Body of pancreas (tissue), 4 donors: ENCODE data around the gene NOL9. TPM values are rescaled to one million over a fixed set of nuclear protein-coding genes. Genes with fewer than 3 reads are reported as not detected.

Experiments
- ATAC-seq: fragments of 150-250 bp; one replicate; pipeline ENCODE4 v1.9.1; 2016
- DNase-seq, 4 donors: peaks; one replicate each; pipeline ENCODE4 v3.0.0-alpha.2; 2019
- H3K27ac ChIP-seq, 4 donors: fragments of 200-600 bp; sonication (generic); 1 replicate in 3 of 4; 2 replicates in 1 of 4; pipeline versions ENCODE4 v1.5.1 to v1.6.1; 2016 to 2019; ENCODE audit warnings: mild to moderate bottlenecking in 1 of 4, mixed read lengths in 1 of 4, moderate library complexity in 1 of 4
- H3K27me3 ChIP-seq, 2 donors: fragments of 200-600 bp; sonication (generic); one replicate each; pipeline ENCODE4 v1.6.0; 2016; ENCODE audit warnings: mild to moderate bottlenecking in 1 of 2
- H3K36me3 ChIP-seq, 2 donors: fragments of 200-600 bp; sonication (generic); replicated peaks in 1 of 2; 2 replicates each; pipeline ENCODE4 v1.5.1; 2016; ENCODE audit warnings: low read depth in 2 of 2; ENCODE audit not compliant: insufficient read depth in 1 of 2
- H3K4me1 ChIP-seq: fragments of 200-600 bp; sonication (generic); one replicate; pipeline ENCODE4 v1.6.0; 2016
- H3K4me3 ChIP-seq, 2 donors: fragments of 200-600 bp; sonication (generic); 1 replicate in 1 of 2; 2 replicates in 1 of 2; pipeline ENCODE4 v1.5.1; 2016 to 2019
- H3K9me3 ChIP-seq, 3 donors: fragments of 200-600 bp; sonication (generic); 1 replicate in 2 of 3; 2 replicates in 1 of 3; pipeline ENCODE4 v1.5.1; 2016
- POLR2A ChIP-seq, 3 donors: fragments of 450-650 bp; IDR thresholded peaks; one replicate each; pipeline ENCODE4 v1.6.1; 2016; ENCODE audit warnings: antibody characterized with exemption in 3 of 3, mild to moderate bottlenecking in 2 of 3
- WGBS, 2 donors: methylation state at CpG; one replicate each; pipeline ENCODE4 v1.1.5; 2017; 5-methylcytosine and 5-hydroxymethylcytosine counted together
- intact Hi-C: fragments of 100-400 bp; cut with DNase I; formaldehyde crosslinking; loops from one replicate; pipeline ENCODE4 v1.15.1; 2023
- total RNA-seq, 2 donors: library from RNA; depleted of rRNA; stranded (reverse); fragments of >200 nt; gene quantifications; one replicate each; pipeline ENCODE4 v1.1.0, GENCODE V29; 2016
- TF ChIP-seq, protein P1 (sequence below), 7 experiments: fragments of 450-650 bp in 4 of 7; fragments of 200-600 bp in 3 of 7; sonication (generic) in 3 of 7; IDR thresholded peaks; one replicate each; pipeline ENCODE4 v1.5.1; 2016 to 2019; ENCODE audit warnings: antibody characterized with exemption in 7 of 7

The NOL9 gene
- total RNA-seq, 2 donors from 2014 or later = 13.7 to 27.4 TPM

- Histone ChIP-seq H3K4me1 (peaks cover 42% of the 10 kb centered on the region), H3K4me3 (no peak overlapping the region), H3K36me3 (peaks cover 10 to 43% of the 10 kb centered on the region in 2 donors), H3K9me3 (no peaks in the 10 kb centered on the region), H3K27ac (no peak overlapping the region), H3K27me3 (no peaks in the 10 kb centered on the region)
- no peak for ATAC-seq
- TF ChIP-seq POLR2A (IDR thresholded peaks at IDR 0.05) = no peak
- TF ChIP-seq, protein P1, sequence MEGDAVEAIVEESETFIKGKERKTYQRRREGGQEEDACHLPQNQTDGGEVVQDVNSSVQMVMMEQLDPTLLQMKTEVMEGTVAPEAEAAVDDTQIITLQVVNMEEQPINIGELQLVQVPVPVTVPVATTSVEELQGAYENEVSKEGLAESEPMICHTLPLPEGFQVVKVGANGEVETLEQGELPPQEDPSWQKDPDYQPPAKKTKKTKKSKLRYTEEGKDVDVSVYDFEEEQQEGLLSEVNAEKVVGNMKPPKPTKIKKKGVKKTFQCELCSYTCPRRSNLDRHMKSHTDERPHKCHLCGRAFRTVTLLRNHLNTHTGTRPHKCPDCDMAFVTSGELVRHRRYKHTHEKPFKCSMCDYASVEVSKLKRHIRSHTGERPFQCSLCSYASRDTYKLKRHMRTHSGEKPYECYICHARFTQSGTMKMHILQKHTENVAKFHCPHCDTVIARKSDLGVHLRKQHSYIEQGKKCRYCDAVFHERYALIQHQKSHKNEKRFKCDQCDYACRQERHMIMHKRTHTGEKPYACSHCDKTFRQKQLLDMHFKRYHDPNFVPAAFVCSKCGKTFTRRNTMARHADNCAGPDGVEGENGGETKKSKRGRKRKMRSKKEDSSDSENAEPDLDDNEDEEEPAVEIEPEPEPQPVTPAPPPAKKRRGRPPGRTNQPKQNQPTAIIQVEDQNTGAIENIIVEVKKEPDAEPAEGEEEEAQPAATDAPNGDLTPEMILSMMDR (IDR thresholded peaks at IDR 0.05) = no peak
- intact Hi-C loops = no loop called here
- 95% methylated on average over 7 to 15 of the region's 15 CpGs for WGBS, 2 donors
- no peak for DNase-seq
Observed at GRCh38 chr1:6593810-6594209, 39.5 kb upstream of the NOL9 start.

GRCh38 chr1:6592865-6593593 is 38.7 kb upstream of the NOL9 start:
- Histone ChIP-seq H3K36me3 (peaks cover 10 to 44% of the 10 kb centered on the region in 2 donors), H3K4me3 (no peak overlapping the region), H3K27ac (no peak overlapping the region), H3K9me3 (no peaks in the 10 kb centered on the region), H3K4me1 (peaks cover 42% of the 10 kb centered on the region), H3K27me3 (no peaks in the 10 kb centered on the region)
- WGBS, 2 donors = 88 to 91% methylated on average over 14 to 38 of the region's 38 CpGs
- ATAC-seq (no peak), DNase-seq (no peak)
- intact Hi-C loops = no loop called here
- TF ChIP-seq, protein P1 (IDR thresholded peaks at IDR 0.05) = no peak
- TF ChIP-seq POLR2A (IDR thresholded peaks at IDR 0.05) = no peak

- WGBS, 2 donors = 31 to 36% methylated on average over 5 of the region's 5 CpGs
Observed at GRCh38 chr1:6592441-6592840, 38.1 kb upstream of the NOL9 start.

DNA sequence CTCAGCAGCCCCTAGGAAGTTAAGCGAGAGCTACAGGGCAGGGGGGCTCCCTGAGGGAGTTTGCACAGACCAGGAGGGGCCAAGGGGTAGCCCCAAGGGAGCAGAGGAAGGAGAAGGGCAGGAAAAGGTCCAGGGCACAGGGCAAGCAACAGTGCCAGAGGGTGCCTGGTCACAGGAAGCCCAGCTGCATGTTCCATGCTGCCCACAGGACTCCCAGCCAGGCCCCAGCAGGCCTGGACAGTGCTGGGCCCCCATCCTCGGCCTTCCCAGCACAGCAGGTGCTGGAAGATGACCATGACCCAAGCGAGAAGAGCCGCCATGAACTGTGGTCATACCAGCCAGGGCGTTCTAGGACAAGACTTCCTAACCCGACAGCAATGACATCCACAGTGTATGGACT is 37.3 kb upstream of the NOL9 start:
- no peaks in the 10 kb centered on the region for H3K27me3 ChIP-seq
- no peaks in the 10 kb centered on the region for H3K9me3 ChIP-seq
- ATAC-seq (no peak), DNase-seq (no peak)
- TF ChIP-seq, protein P1 (IDR thresholded peaks at IDR 0.05) = no peak
- no peak for TF ChIP-seq POLR2A (IDR thresholded peaks at IDR 0.05)
- WGBS, 2 donors = 74 to 81% methylated on average over 6 of the region's 6 CpGs
- peaks cover 10 to 37% of the 10 kb centered on the region in 2 donors for H3K36me3 ChIP-seq
- peaks cover 40% of the 10 kb centered on the region for H3K4me1 ChIP-seq
- no peak overlapping the region for H3K4me3 ChIP-seq
- H3K27ac ChIP-seq = no peak overlapping the region
- intact Hi-C loops = no loop called here

More at GRCh38 chr1:6592441-6592840, 38.1 kb upstream of the NOL9 start:
- H3K27me3 ChIP-seq = no peaks in the 10 kb centered on the region
- intact Hi-C loops = no loop called here
- H3K4me1 ChIP-seq = peaks cover 42% of the 10 kb centered on the region
- H3K27ac ChIP-seq = no peak overlapping the region
- TF ChIP-seq POLR2A (IDR thresholded peaks at IDR 0.05) = no peak
- TF ChIP-seq, protein P1 (IDR thresholded peaks at IDR 0.05) = no peak
- peaks cover 10 to 39% of the 10 kb centered on the region in 2 donors for H3K36me3 ChIP-seq
- DNase-seq (peak in 1 of 4 donors; percentile 43), ATAC-seq (no peak)
- H3K9me3 ChIP-seq = no peaks in the 10 kb centered on the region
- no peak overlapping the region for H3K4me3 ChIP-seq

DNA sequence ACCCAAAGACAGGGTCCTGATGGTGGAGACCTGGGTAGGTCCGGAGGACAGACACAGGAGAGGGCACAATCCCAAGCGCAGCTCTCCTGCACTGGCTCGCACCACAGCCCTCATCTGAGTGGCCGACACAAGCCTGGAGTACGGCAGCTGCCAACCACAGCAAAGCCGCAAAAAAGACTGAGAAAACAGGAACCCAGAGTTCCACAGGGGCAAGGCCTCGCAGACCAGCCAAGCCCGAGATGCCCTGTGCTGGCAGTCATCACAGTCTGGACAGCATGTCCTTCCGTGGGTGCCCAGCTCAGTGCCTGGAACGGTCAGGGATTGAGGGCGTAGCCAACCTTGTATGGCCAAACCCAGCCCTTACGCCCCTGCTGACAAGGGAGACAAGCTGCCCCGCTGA is 36.9 kb upstream of the NOL9 start:
- no peak for TF ChIP-seq POLR2A (IDR thresholded peaks at IDR 0.05)
- TF ChIP-seq, protein P1 (IDR thresholded peaks at IDR 0.05) = no peak
- ATAC-seq = no peak
- H3K9me3 ChIP-seq = no peaks in the 10 kb centered on the region
- H3K4me1 ChIP-seq = peaks cover 37% of the 10 kb centered on the region
- H3K36me3 ChIP-seq = peaks cover 10 to 37% of the 10 kb centered on the region in 2 donors
- DNase-seq = peak in 1 of 4 donors; percentile 31
- WGBS, 2 donors = 76 to 97% methylated on average over 6 to 13 of the region's 13 CpGs
- intact Hi-C loops = no loop called here
- H3K27me3 ChIP-seq = no peaks in the 10 kb centered on the region
- no peak overlapping the region for H3K4me3 ChIP-seq
- H3K27ac ChIP-seq = no peak overlapping the region
